ENCODE measurements around the gene FAM184A.
"Not testable (repeated sequence)": the region's sequence is repeated elsewhere in the genome, so short reads cannot be mapped to it uniquely, and the experiment has no call there.

The FAM184A gene

GRCh38 chr6:119100115-119100514 is 21.7 kb upstream of the FAM184A start:
- no peak overlapping the region for H3K4me3 ChIP-seq (ENCODE audit: low read depth, low read length)
- no peak for DNase-seq (ENCODE audit: low read depth)
- TF ChIP-seq CTCF (IDR thresholded peaks at IDR 0.05; ENCODE audit: control insufficient read depth, extremely low read depth, insufficient read depth): no peak

GRCh38 chr6:119097815-119098361 is 19.4 kb upstream of the FAM184A start:
- not testable (repeated sequence) for H3K4me3 ChIP-seq (ENCODE audit: low read depth, low read length); DNase-seq (ENCODE audit: low read depth)

GRCh38 chr6:119096721-119097565 is 18.5 kb upstream of the FAM184A start:
- DNase-seq (ENCODE audit: low read depth): no peak
- TF ChIP-seq CTCF (IDR thresholded peaks at IDR 0.05; ENCODE audit: control insufficient read depth, extremely low read depth, insufficient read depth): no peak
- H3K4me3 ChIP-seq (ENCODE audit: low read depth, low read length): no peak overlapping the region

GRCh38 chr6:119090256-119090655 is 11.8 kb upstream of the FAM184A start:
- no peak overlapping the region for H3K4me3 ChIP-seq (ENCODE audit: low read depth, low read length)
- no peak for DNase-seq (ENCODE audit: low read depth)
- TF ChIP-seq CTCF (IDR thresholded peaks at IDR 0.05; ENCODE audit: control insufficient read depth, extremely low read depth, insufficient read depth): no peak

- H3K4me3 ChIP-seq (ENCODE audit: low read depth, low read length): no peak overlapping the region
- DNase-seq (ENCODE audit: low read depth): no peak
- TF ChIP-seq CTCF (IDR thresholded peaks at IDR 0.05; ENCODE audit: control insufficient read depth, extremely low read depth, insufficient read depth): no peak
Measured at GRCh38 chr6:119084784-119085183, 6.3 kb upstream of the FAM184A start.

- DNase-seq (ENCODE audit: low read depth): no peak
- no peak for TF ChIP-seq CTCF (IDR thresholded peaks at IDR 0.05; ENCODE audit: control insufficient read depth, extremely low read depth, insufficient read depth)
- H3K4me3 ChIP-seq (ENCODE audit: low read depth, low read length): no peak overlapping the region
Measured at GRCh38 chr6:119083007-119083406, 4.5 kb upstream of the FAM184A start.

- peak overlapping the region; percentile 52 for H3K4me3 ChIP-seq (ENCODE audit: low read depth, low read length)
- no peak for TF ChIP-seq CTCF (IDR thresholded peaks at IDR 0.05; ENCODE audit: control insufficient read depth, extremely low read depth, insufficient read depth)
- no peak for DNase-seq (ENCODE audit: low read depth)
Measured at GRCh38 chr6:119079283-119079809, 882 bp upstream of the FAM184A start.
